K562 (cell line): ENCODE measurements around the gene DCLK1. TPM values are rescaled to one million over a fixed set of nuclear protein-coding genes. Genes with fewer than 3 reads are reported as not detected.

Source experiments
- ATAC-seq: fragments of 200-7000 bp; cut with Tn5 transposase; 3 replicates; pipeline ENCODE4 v1.9.1; 2020; ENCODE audit warnings: moderate library complexity
- BruUV-seq: library from RNA; stranded (reverse); fragments of 400-500 nt; replicated peaks from 2 replicates; lab custom pipeline; 2021; lab: Mats Ljungman, UMichigan
- CTCF ChIA-PET: fragments of 300-600 bp; formaldehyde crosslinking; extraction: SDS; loops from one replicate; lab custom pipeline; 2021; ENCODE audit warnings: low intra/inter-chr PET ratio; lab: Yijun Ruan, JAX
- POLR2A ChIA-PET: fragments of 300-600, 350-650 bp; sonication (Branson Sonifier 250); formaldehyde crosslinking; extraction: SDS; loops from one replicate; lab custom pipeline; 2021; ENCODE audit warnings: antibody characterized with exemption, inconsistent platforms; lab: Yijun Ruan, JAX
- DNase-seq, 4 experiments: peaks; one replicate each; pipeline versions ENCODE4 v3.0.0 to v3.0.0-alpha.2; 2011 to 2018; ENCODE audit warnings: low spot score in 3 of 4, mixed read lengths in 3 of 4; ENCODE audit errors: extremely low read depth in 1 of 4
- FAIRE-seq: peaks from 2 replicates; lab custom pipeline; 2011; peaks lifted over from hg19 to GRCh38; lab: Jason Lieb, UNC
- H2AFZ ChIP-seq: 2 replicates; pipeline ENCODE4 v1.6.0; 2011; ENCODE audit warnings: low read depth, low read length, control low read depth, inconsistent platforms
- H3K27ac ChIP-seq: fragments of 200-600 bp; 3 replicates; pipeline ENCODE4 v1.8.0; 2011; ENCODE audit warnings: low read depth, mild to moderate bottlenecking, control low read depth, inconsistent platforms, low read length, moderate library complexity, mixed read lengths; ENCODE audit errors: extremely low read depth
- H3K27me3 ChIP-seq, 2 experiments: fragments of 300-600 bp in 1 of 2; 2 replicates in 1 of 2; 3 replicates in 1 of 2; pipeline versions ENCODE4 v1.6.0 to v1.8.0; 2011; ENCODE audit warnings: inconsistent platforms in 2 of 2, low read length in 2 of 2, mild to moderate bottlenecking in 1 of 2, mixed read lengths in 1 of 2, moderate library complexity in 1 of 2; ENCODE audit not compliant: control insufficient read depth in 2 of 2, insufficient read depth in 2 of 2
- H3K36me3 ChIP-seq: fragments of 300-600 bp; 3 replicates; pipeline ENCODE4 v1.8.0; 2011; ENCODE audit warnings: mild to moderate bottlenecking, low read length, inconsistent platforms; ENCODE audit not compliant: control insufficient read depth, insufficient read depth
- H3K4me1 ChIP-seq, 2 experiments: fragments of 200-600 bp in 1 of 2; replicated peaks in 1 of 2; 2 replicates in 1 of 2; 3 replicates in 1 of 2; pipeline versions ENCODE4 v1.5.1 to v1.8.0; 2011; ENCODE audit warnings: inconsistent platforms in 2 of 2, low read length in 2 of 2, mild to moderate bottlenecking in 1 of 2, mixed read lengths in 1 of 2, moderate library complexity in 1 of 2; ENCODE audit not compliant: control insufficient read depth in 2 of 2, insufficient read depth in 2 of 2
- H3K4me2 ChIP-seq: 2 replicates; pipeline ENCODE4 v1.6.1; 2011; ENCODE audit warnings: low read length, control low read depth, inconsistent platforms, mixed read lengths; ENCODE audit not compliant: insufficient read depth
- H3K4me3 ChIP-seq: fragments of 200-600 bp; sonication (generic), shearing (Covaris generic); 2 replicates; pipeline ENCODE4 v1.5.1; 2016; ENCODE audit warnings: control low read depth, inconsistent platforms
- H3K79me2 ChIP-seq: fragments of 200-600 bp; 3 replicates; pipeline ENCODE4 v1.8.0; 2011; ENCODE audit warnings: low read length, inconsistent platforms; ENCODE audit not compliant: control insufficient read depth, insufficient read depth
- H3K9ac ChIP-seq, 2 experiments: 2 replicates each; pipeline versions ENCODE4 v1.6.0 to v1.6.1; 2011; ENCODE audit warnings: low read depth in 2 of 2, low read length in 2 of 2, control low read depth in 1 of 2, inconsistent platforms in 1 of 2, mild to moderate bottlenecking in 1 of 2, mixed read lengths in 1 of 2; ENCODE audit not compliant: insufficient read depth in 1 of 2
- H3K9me1 ChIP-seq: one replicate; pipeline ENCODE4 v1.6.0; 2011; ENCODE audit warnings: inconsistent platforms, mild to moderate bottlenecking, low read length, moderate library complexity; ENCODE audit not compliant: control insufficient read depth, insufficient read depth
- H3K9me3 ChIP-seq: replicated peaks from 2 replicates; pipeline ENCODE4 v1.5.1; 2011; ENCODE audit warnings: low read depth, low read length, inconsistent platforms; ENCODE audit not compliant: control insufficient read depth, insufficient read depth
- H4K20me1 ChIP-seq: replicated peaks from 2 replicates; pipeline ENCODE4 v1.6.1; 2011; ENCODE audit warnings: low read length, inconsistent platforms, mixed read lengths; ENCODE audit not compliant: control insufficient read depth, insufficient read depth
- BCL6 ChIP-seq: fragments of 250-450 bp; sonication (Bioruptor Pico); IDR thresholded peaks from 2 replicates; pipeline ENCODE4 v1.4.0; 2020
- CREB1 ChIP-seq, 2 experiments: sonication (generic) in 1 of 2; formaldehyde crosslinking in 1 of 2; IDR thresholded peaks; 2 replicates each; pipeline versions ENCODE4 v1.6.1 to v1.8.0; 2012 to 2022; ENCODE audit warnings: inconsistent platforms in 1 of 2, mild to moderate bottlenecking in 1 of 2, missing genetic modification reagents in 1 of 2, moderate library complexity in 1 of 2
- MEF2A ChIP-seq: IDR thresholded peaks from 2 replicates; pipeline ENCODE4 v1.6.1; 2011; ENCODE audit warnings: low read depth, mild to moderate bottlenecking, low read length, moderate library complexity; ENCODE audit not compliant: control insufficient read depth
- YBX1 ChIP-seq: fragments of 450-650 bp; IDR thresholded peaks from 2 replicates; pipeline ENCODE4 v1.7.1; 2016; ENCODE audit warnings: mild to moderate bottlenecking
- ZNF140 ChIP-seq: fragments of 250-450 bp; sonication (Bioruptor Pico); IDR thresholded peaks from 2 replicates; pipeline ENCODE4 v1.8.0; 2021; ENCODE audit warnings: moderate library complexity, mild to moderate bottlenecking, inconsistent platforms
- WGBS: fragments of 100-300 bp; shearing (Covaris generic); methylation state at CpG from one replicate; pipeline ENCODE4 v1.1.6; 2016; ENCODE audit warnings: low coverage, mixed read lengths; ENCODE audit not compliant: insufficient coverage; ENCODE audit errors: missing lambda C conversion rate; 5-methylcytosine and 5-hydroxymethylcytosine counted together
- in situ Hi-C: fragments of 300-500 bp; cut with MboI; formaldehyde crosslinking; loops from 4 replicates; pipeline ENCODE4 v1.15.0; 2018; ENCODE audit warnings: inconsistent platforms, mixed read lengths
- intact Hi-C: fragments of 100-400 bp; cut with micrococcal nuclease; formaldehyde crosslinking; loops from 2 replicates; pipeline ENCODE4 v1.14.2; 2022
- polyA plus RNA-seq, 8 experiments: library from polyadenylated mRNA; depleted of rRNA in 4 of 8; stranded (reverse) in 5 of 8; unstranded in 3 of 8; fragments of >200 nt; fragmentation: Nextera tagmentation in 2 of 8; fragmentation: Illumina TruSeq in 1 of 8; extraction: Ambion mirVana in 2 of 8; extraction: Trizol in 1 of 8; gene quantifications; 2 replicates each; pipeline versions ENCODE4 v1.2.1 to v1.2.3, GENCODE V29; 2011 to 2014; ENCODE audit warnings: inconsistent platforms in 1 of 8, missing spikeins in 1 of 8
- total RNA-seq, 7 experiments: library from RNA; depleted of rRNA in 6 of 7; stranded (reverse); fragments of >200 nt in 6 of 7; fragmentation: Illumina TruSeq in 2 of 7; extraction: Trizol in 2 of 7; gene quantifications; 2 replicates each; pipeline versions ENCODE4 v1.2.1 to v1.2.3, GENCODE V29; 2011 to 2021; ENCODE audit warnings: low replicate concordance in 1 of 7
- TF ChIP-seq, protein P1 (sequence below): fragments of 150-350 bp; conservative IDR thresholded peaks from 2 replicates; pipeline ENCODE4 v1.6.1; 2014; ENCODE audit warnings: low read length
- TF ChIP-seq, protein P2 (sequence below): fragments of 250-450 bp; sonication (Bioruptor Pico); IDR thresholded peaks from 2 replicates; pipeline ENCODE4 v1.4.0; 2020
- TF ChIP-seq, protein P3 (sequence below): sonication (generic); formaldehyde crosslinking; IDR thresholded peaks from 2 replicates; pipeline ENCODE4 v1.8.1; 2022; ENCODE audit warnings: missing genetic modification reagents
- TF ChIP-seq, protein P4 (sequence below): fragments of 250-450 bp; sonication (Bioruptor Pico); IDR thresholded peaks from 2 replicates; pipeline ENCODE4 v1.8.0; 2022; ENCODE audit warnings: moderate library complexity, mild to moderate bottlenecking, inconsistent platforms
- TF ChIP-seq, protein P5 (sequence below): sonication (generic); formaldehyde crosslinking; IDR thresholded peaks from 2 replicates; pipeline ENCODE4 v1.8.1; 2023; ENCODE audit warnings: mild to moderate bottlenecking, missing genetic modification reagents

Gene DCLK1
- total and polyA plus RNA-seq, 9 of the 15 experiments (the other 6 are each of a cell fraction or from before 2014, with no cell fraction given), result 0.07 TPM; not detected in 8

DNA sequence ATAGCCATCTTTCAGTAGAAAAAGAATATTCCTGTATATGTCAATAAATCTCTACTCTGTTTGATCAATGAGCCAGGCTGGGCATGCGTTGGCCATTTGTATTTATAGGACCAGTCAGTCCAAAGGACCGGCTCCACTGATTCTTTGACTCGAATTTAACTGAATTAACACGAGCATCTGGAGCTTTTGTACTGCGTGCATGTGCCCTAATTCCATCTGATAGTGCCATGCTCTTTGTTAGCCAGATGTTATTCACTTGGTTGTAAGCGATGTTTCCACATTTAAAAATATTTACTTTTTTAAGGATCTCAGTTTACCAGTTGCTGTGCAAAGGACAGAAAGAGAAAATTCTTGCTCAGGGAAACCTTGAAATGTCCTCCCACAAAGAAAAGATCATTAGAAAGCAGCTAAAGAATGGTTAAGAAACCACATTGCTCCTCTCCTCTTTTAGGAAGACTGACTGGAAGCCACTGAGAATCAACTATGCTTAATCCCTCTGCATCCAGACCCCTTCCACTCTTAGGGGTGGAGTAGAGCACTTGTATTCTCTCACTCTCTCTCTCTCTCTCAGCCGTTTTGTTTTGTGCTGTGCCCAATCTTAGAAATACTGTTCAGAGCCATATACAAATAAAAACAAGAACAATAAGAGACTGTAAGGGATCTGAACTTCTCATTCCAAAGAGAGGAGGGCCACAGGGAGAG, 165.8 kb downstream of the DCLK1 start (continued):
- TF ChIP-seq, protein P1, sequence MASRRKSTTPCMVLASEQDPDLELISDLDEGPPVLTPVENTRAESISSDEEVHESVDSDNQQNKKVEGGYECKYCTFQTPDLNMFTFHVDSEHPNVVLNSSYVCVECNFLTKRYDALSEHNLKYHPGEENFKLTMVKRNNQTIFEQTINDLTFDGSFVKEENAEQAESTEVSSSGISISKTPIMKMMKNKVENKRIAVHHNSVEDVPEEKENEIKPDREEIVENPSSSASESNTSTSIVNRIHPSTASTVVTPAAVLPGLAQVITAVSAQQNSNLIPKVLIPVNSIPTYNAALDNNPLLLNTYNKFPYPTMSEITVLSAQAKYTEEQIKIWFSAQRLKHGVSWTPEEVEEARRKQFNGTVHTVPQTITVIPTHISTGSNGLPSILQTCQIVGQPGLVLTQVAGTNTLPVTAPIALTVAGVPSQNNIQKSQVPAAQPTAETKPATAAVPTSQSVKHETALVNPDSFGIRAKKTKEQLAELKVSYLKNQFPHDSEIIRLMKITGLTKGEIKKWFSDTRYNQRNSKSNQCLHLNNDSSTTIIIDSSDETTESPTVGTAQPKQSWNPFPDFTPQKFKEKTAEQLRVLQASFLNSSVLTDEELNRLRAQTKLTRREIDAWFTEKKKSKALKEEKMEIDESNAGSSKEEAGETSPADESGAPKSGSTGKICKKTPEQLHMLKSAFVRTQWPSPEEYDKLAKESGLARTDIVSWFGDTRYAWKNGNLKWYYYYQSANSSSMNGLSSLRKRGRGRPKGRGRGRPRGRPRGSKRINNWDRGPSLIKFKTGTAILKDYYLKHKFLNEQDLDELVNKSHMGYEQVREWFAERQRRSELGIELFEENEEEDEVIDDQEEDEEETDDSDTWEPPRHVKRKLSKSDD, result no peak

DNA sequence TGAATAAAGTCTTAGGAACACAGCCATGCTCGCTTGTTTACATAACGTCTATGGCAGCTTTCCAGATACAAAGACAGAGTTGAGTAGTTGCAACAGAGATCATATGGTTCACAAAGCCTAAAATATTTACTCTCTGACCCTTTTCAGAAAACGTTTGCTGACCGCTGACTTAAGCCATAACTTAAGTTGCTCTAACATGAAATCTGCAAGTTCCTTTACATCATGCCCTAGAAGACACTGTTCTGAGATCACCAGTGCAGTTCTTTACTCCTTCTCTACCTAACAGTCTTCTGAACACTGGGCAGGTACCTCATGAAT, 166.4 kb downstream of the DCLK1 start:
- H4K20me1 ChIP-seq, result no peaks in the 10 kb centered on the region
- POLR2A ChIA-PET, result no interaction called here
- no peak overlapping the region for H3K9ac ChIP-seq
- DNase-seq, result no peak
- no TSS peak for BruUV-seq
- no peaks in the 10 kb centered on the region for H3K36me3 ChIP-seq
- no peak overlapping the region for H3K4me2 ChIP-seq
- H3K9me3 ChIP-seq, result no peaks in the 10 kb centered on the region
- H3K27ac ChIP-seq, result no peak overlapping the region
- no peak overlapping the region for H3K4me3 ChIP-seq
- no peak for ATAC-seq
- H2AFZ ChIP-seq, result no peak overlapping the region
- intact Hi-C loops, result no loop called here
- no peaks in the 10 kb centered on the region for H3K27me3 ChIP-seq
- WGBS, result 0% methylated on average over 4 of the region's 4 CpGs
- no peaks in the 10 kb centered on the region for H3K79me2 ChIP-seq
- TF ChIP-seq BCL6 (CRISPR knock-in tag) (no peak), YBX1 (no peak), MEF2A (no peak), CREB1 (IDR thresholded peaks at IDR 0.05) (no peak), CREB1 (CRISPR knock-in tag; IDR thresholded peaks at IDR 0.05) (no peak), ZNF140 (CRISPR knock-in tag) (no peak)
- TF ChIP-seq, protein P2, sequence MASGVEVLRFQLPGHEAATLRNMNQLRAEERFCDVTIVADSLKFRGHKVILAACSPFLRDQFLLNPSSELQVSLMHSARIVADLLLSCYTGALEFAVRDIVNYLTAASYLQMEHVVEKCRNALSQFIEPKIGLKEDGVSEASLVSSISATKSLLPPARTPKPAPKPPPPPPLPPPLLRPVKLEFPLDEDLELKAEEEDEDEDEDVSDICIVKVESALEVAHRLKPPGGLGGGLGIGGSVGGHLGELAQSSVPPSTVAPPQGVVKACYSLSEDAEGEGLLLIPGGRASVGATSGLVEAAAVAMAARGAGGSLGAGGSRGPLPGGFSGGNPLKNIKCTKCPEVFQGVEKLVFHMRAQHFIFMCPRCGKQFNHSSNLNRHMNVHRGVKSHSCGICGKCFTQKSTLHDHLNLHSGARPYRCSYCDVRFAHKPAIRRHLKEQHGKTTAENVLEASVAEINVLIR, result no peak
- TF ChIP-seq, protein P3, sequence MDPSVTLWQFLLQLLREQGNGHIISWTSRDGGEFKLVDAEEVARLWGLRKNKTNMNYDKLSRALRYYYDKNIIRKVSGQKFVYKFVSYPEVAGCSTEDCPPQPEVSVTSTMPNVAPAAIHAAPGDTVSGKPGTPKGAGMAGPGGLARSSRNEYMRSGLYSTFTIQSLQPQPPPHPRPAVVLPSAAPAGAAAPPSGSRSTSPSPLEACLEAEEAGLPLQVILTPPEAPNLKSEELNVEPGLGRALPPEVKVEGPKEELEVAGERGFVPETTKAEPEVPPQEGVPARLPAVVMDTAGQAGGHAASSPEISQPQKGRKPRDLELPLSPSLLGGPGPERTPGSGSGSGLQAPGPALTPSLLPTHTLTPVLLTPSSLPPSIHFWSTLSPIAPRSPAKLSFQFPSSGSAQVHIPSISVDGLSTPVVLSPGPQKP (CRISPR knock-in tag), result no peak
- TF ChIP-seq, protein P4, sequence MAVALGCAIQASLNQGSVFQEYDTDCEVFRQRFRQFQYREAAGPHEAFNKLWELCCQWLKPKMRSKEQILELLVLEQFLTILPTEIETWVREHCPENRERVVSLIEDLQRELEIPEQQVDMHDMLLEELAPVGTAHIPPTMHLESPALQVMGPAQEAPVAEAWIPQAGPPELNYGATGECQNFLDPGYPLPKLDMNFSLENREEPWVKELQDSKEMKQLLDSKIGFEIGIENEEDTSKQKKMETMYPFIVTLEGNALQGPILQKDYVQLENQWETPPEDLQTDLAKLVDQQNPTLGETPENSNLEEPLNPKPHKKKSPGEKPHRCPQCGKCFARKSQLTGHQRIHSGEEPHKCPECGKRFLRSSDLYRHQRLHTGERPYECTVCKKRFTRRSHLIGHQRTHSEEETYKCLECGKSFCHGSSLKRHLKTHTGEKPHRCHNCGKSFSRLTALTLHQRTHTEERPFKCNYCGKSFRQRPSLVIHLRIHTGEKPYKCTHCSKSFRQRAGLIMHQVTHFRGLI (CRISPR knock-in tag), result no peak
- TF ChIP-seq, protein P5, sequence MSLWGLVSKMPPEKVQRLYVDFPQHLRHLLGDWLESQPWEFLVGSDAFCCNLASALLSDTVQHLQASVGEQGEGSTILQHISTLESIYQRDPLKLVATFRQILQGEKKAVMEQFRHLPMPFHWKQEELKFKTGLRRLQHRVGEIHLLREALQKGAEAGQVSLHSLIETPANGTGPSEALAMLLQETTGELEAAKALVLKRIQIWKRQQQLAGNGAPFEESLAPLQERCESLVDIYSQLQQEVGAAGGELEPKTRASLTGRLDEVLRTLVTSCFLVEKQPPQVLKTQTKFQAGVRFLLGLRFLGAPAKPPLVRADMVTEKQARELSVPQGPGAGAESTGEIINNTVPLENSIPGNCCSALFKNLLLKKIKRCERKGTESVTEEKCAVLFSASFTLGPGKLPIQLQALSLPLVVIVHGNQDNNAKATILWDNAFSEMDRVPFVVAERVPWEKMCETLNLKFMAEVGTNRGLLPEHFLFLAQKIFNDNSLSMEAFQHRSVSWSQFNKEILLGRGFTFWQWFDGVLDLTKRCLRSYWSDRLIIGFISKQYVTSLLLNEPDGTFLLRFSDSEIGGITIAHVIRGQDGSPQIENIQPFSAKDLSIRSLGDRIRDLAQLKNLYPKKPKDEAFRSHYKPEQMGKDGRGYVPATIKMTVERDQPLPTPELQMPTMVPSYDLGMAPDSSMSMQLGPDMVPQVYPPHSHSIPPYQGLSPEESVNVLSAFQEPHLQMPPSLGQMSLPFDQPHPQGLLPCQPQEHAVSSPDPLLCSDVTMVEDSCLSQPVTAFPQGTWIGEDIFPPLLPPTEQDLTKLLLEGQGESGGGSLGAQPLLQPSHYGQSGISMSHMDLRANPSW (CRISPR knock-in tag), result no peak
- TF ChIP-seq, all 486 proteins: peak for 0
- Histone ChIP-seq H3K4me1 (no peaks in the 10 kb centered on the region; a peak in 1 of 5 replicates), H3K9me1 (no peaks in the 10 kb centered on the region)
- CTCF ChIA-PET, result no interaction called here
- in situ Hi-C loops, result no loop called here
- FAIRE-seq, result no peak
